H9 (cell line): ENCODE results near the gene KRT32. TPM values are rescaled to one million over a fixed set of nuclear protein-coding genes. Genes with fewer than 3 reads are reported as not detected.

Experiments
- DNase-seq: peaks from one replicate; pipeline ENCODE4 v3.0.0-alpha.2; 2017
- H2AFZ ChIP-seq: one replicate; pipeline ENCODE4 v1.6.1; 2013; ENCODE audit warnings: mild to moderate bottlenecking, low read length, control low read depth, moderate library complexity
- H2AK5ac ChIP-seq: 2 replicates; pipeline ENCODE4 v1.6.1; 2013; ENCODE audit warnings: low read length, control low read depth, mixed read lengths; ENCODE audit not compliant: insufficient read length
- H2BK120ac ChIP-seq: one replicate; pipeline ENCODE4 v1.6.1; 2013; ENCODE audit warnings: low read depth, mild to moderate bottlenecking, low read length, control low read depth, inconsistent platforms; ENCODE audit not compliant: poor library complexity, severe bottlenecking
- H2BK12ac ChIP-seq: 2 replicates; pipeline ENCODE4 v1.6.1; 2013; ENCODE audit warnings: low read length, control low read depth, mixed read lengths, low read depth; ENCODE audit not compliant: insufficient read length
- H2BK15ac ChIP-seq: 2 replicates; pipeline ENCODE4 v1.6.1; 2013; ENCODE audit warnings: low read depth, low read length, control low read depth
- H2BK20ac ChIP-seq: one replicate; pipeline ENCODE4 v1.6.1; 2013; ENCODE audit warnings: low read depth, mild to moderate bottlenecking, low read length, control low read depth, inconsistent platforms; ENCODE audit not compliant: poor library complexity, severe bottlenecking
- H2BK5ac ChIP-seq: 2 replicates; pipeline ENCODE4 v1.6.1; 2013; ENCODE audit warnings: low read length, control low read depth, mixed read lengths; ENCODE audit not compliant: insufficient read length
- H3K14ac ChIP-seq: 2 replicates; pipeline ENCODE4 v1.6.1; 2013; ENCODE audit warnings: low read length, control low read depth; ENCODE audit not compliant: insufficient read depth
- H3K18ac ChIP-seq: 2 replicates; pipeline ENCODE4 v1.6.1; 2013; ENCODE audit warnings: low read depth, mild to moderate bottlenecking, mixed read lengths, low read length, control low read depth; ENCODE audit not compliant: insufficient read length
- H3K23ac ChIP-seq: 2 replicates; pipeline ENCODE4 v1.6.1; 2013; ENCODE audit warnings: low read length, control low read depth, mixed read lengths, low read depth; ENCODE audit not compliant: insufficient read length
- H3K23me2 ChIP-seq: 2 replicates; pipeline ENCODE4 v1.6.1; 2013; ENCODE audit warnings: low read depth, mild to moderate bottlenecking, mixed read lengths, low read length, control low read depth; ENCODE audit not compliant: insufficient read length, poor library complexity, severe bottlenecking
- H3K27ac ChIP-seq: 2 replicates; pipeline ENCODE4 v1.5.1; 2013; ENCODE audit warnings: low read length, control low read depth, mixed read lengths, low read depth; ENCODE audit not compliant: insufficient read length
- H3K27me3 ChIP-seq: 2 replicates; pipeline ENCODE4 v1.6.1; 2013; ENCODE audit warnings: low read length, control low read depth, inconsistent platforms; ENCODE audit not compliant: insufficient read depth
- H3K4ac ChIP-seq: 2 replicates; pipeline ENCODE4 v1.6.1; 2013; ENCODE audit warnings: low read depth, mild to moderate bottlenecking, control low read depth, inconsistent platforms, low read length, moderate library complexity
- H3K4me1 ChIP-seq: 2 replicates; pipeline ENCODE4 v1.6.1; 2013; ENCODE audit warnings: low read length, control low read depth, inconsistent platforms; ENCODE audit not compliant: insufficient read depth
- H3K4me2 ChIP-seq: 2 replicates; pipeline ENCODE4 v1.6.1; 2013; ENCODE audit warnings: low read length, control low read depth, mixed read lengths; ENCODE audit not compliant: insufficient read length, insufficient read depth
- H3K56ac ChIP-seq: 2 replicates; pipeline ENCODE4 v1.6.1; 2013; ENCODE audit warnings: low read depth, mild to moderate bottlenecking, mixed read lengths, low read length, control low read depth; ENCODE audit not compliant: insufficient read length
- H3K79me1 ChIP-seq: 2 replicates; pipeline ENCODE4 v1.6.1; 2013; ENCODE audit warnings: low read depth, mild to moderate bottlenecking, moderate library complexity, low read length, control low read depth, inconsistent platforms; ENCODE audit not compliant: insufficient read depth, poor library complexity, severe bottlenecking
- H3K79me2 ChIP-seq: 2 replicates; pipeline ENCODE4 v1.6.1; 2013; ENCODE audit warnings: low read length, control low read depth, inconsistent platforms; ENCODE audit not compliant: insufficient read depth
- H3K9ac ChIP-seq: 2 replicates; pipeline ENCODE4 v1.6.1; 2013; ENCODE audit warnings: low read length, control low read depth, mixed read lengths; ENCODE audit not compliant: insufficient read length; ENCODE audit errors: extremely low read depth
- H3K9me3 ChIP-seq: one replicate; pipeline ENCODE4 v1.6.1; 2013; ENCODE audit warnings: low read depth, low read length, inconsistent platforms; ENCODE audit not compliant: control insufficient read depth
- H3T11ph ChIP-seq: one replicate; pipeline ENCODE4 v1.6.1; 2013; ENCODE audit warnings: mild to moderate bottlenecking, low read length, control low read depth, inconsistent platforms
- H4K20me1 ChIP-seq: one replicate; pipeline ENCODE4 v1.6.1; 2013; ENCODE audit not compliant: control insufficient read depth, insufficient read length, insufficient read depth
- H4K5ac ChIP-seq: 2 replicates; pipeline ENCODE4 v1.6.1; 2013; ENCODE audit warnings: low read depth, mild to moderate bottlenecking, mixed read lengths, low read length, control low read depth; ENCODE audit not compliant: insufficient read length
- H4K8ac ChIP-seq: replicated peaks from 2 replicates; pipeline ENCODE4 v1.6.1; 2013; ENCODE audit warnings: low read length, control low read depth, mixed read lengths, low read depth; ENCODE audit not compliant: insufficient read length
- H4K91ac ChIP-seq: 2 replicates; pipeline ENCODE4 v1.6.1; 2013; ENCODE audit warnings: low read depth, mild to moderate bottlenecking, moderate library complexity, mixed read lengths, low read length, control low read depth; ENCODE audit not compliant: insufficient read length
- H3K27ac Mint-ChIP-seq, 3 experiments: 2 replicates in 2 of 3; 3 replicates in 1 of 3; pipeline ENCODE4 v1.8.0; 2020 to 2021; ENCODE audit warnings: mixed read lengths in 3 of 3, mild to moderate bottlenecking in 1 of 3, moderate library complexity in 1 of 3
- H3K27me3 Mint-ChIP-seq: 2 replicates; pipeline ENCODE4 v1.8.0; 2021; ENCODE audit warnings: low read depth, mild to moderate bottlenecking, moderate library complexity, mixed read lengths
- H3K36me3 Mint-ChIP-seq, 3 experiments: 2 replicates in 2 of 3; 3 replicates in 1 of 3; pipeline ENCODE4 v1.8.0; 2020 to 2021; ENCODE audit warnings: low read depth in 3 of 3, mixed read lengths in 3 of 3; ENCODE audit not compliant: insufficient read depth in 1 of 3
- H3K4me1 Mint-ChIP-seq, 2 experiments: 2 replicates each; pipeline ENCODE4 v1.8.0; 2020; ENCODE audit warnings: mixed read lengths in 2 of 2
- H3K4me3 Mint-ChIP-seq, 2 experiments: 2 replicates in 1 of 2; 3 replicates in 1 of 2; pipeline ENCODE4 v1.8.0; 2020 to 2021; ENCODE audit warnings: mild to moderate bottlenecking in 2 of 2, mixed read lengths in 2 of 2, moderate library complexity in 1 of 2
- H3K9me3 Mint-ChIP-seq, 2 experiments: 2 replicates in 1 of 2; 3 replicates in 1 of 2; pipeline ENCODE4 v1.8.0; 2020; ENCODE audit warnings: mild to moderate bottlenecking in 2 of 2, mixed read lengths in 2 of 2, moderate library complexity in 1 of 2
- WGBS: extraction: QIAGEN DNeasy Blood & Tissue Kit; methylation state at CpG from one replicate; pipeline ENCODE4 v1.1.7; 2013; ENCODE audit warnings: missing lambda C conversion rate, low lambda C conversion rate, mixed read lengths; ENCODE audit not compliant: insufficient read length; ENCODE audit errors: extremely low coverage; 5-methylcytosine and 5-hydroxymethylcytosine counted together
- total RNA-seq: library from RNA; stranded (reverse); gene quantifications from 2 replicates; pipeline ENCODE4 v1.2.1, GENCODE V29; 2021
- TF ChIP-seq, protein P1 (sequence below): fragments of 200-600 bp; sonication (generic); conservative IDR thresholded peaks from 3 replicates; pipeline ENCODE4 v1.8.0; 2021; ENCODE audit warnings: antibody characterized with exemption, mild to moderate bottlenecking

KRT32 gene
- total RNA-seq, 1 experiment from 2014 or later = not detected

DNA sequence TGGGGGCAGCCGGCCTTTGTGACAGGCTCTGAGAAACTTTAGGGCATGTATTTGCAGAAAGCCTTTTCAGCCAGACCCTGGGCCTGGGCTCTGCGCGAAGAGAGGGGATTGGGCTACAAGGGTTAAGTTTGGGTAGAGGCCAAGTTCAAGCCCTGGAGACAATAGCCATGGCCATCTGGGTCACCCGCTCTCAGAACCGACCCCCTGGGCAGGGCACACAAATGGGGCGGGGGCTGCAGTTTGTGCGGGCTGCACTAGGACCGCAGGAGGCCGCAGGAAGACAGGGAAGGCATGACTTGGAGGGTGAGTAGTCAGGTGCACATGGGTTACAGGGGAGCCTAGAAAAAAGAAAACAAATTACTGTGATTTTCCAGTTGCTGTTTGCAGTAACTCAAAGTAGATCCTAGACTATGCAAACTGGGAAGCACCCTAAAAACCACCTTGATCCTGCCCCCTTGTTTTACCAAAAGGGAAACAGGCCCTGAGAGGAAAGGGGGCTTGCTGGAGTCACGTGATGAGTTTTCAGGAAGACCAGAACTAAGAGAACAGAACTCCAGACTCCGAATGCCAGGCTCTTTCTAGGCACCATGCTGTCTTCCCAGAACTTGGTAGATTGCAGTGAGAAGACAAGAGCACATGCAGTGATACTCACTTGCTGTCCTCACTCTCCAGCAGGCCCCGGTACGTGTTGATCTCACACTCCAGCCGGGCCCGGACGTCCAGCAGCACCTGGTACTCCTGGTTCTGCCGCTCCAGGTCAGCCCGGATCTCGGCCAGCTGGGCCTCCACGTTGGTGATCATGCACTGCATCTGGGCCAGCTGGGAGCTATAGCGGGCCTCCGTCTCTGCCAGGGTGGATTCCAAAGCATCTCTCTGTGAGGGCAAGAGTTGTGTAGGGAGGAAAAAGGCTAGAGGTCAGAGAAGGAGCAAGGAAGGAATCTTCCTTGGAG lies 10.0 kb upstream of the KRT32 start:
- Histone ChIP-seq H3T11ph (no peak overlapping the region), H3K79me2 (no peaks in the 10 kb centered on the region), H3K56ac (no peak overlapping the region), H2BK15ac (no peak overlapping the region), H3K9ac (no peak overlapping the region), H2AFZ (no peak overlapping the region), H2BK120ac (no peak overlapping the region), H3K23ac (no peak overlapping the region), H3K4me2 (no peak overlapping the region), H3K27me3 (no peaks in the 10 kb centered on the region), H3K79me1 (no peaks in the 10 kb centered on the region), H4K5ac (no peak overlapping the region), H2BK20ac (no peak overlapping the region), H2AK5ac (no peak overlapping the region), H4K8ac (no peak overlapping the region), H3K18ac (no peak overlapping the region), H4K91ac (no peak overlapping the region), H2BK12ac (no peak overlapping the region), H3K14ac (no peak overlapping the region), H2BK5ac (no peak overlapping the region), H3K4ac (no peak overlapping the region), H4K20me1 (no peaks in the 10 kb centered on the region), H3K9me3 (no peaks in the 10 kb centered on the region), H3K23me2 (no peaks in the 10 kb centered on the region), H3K27ac (no peak overlapping the region), H3K4me1 (no peaks in the 10 kb centered on the region)
- TF ChIP-seq, protein P1, sequence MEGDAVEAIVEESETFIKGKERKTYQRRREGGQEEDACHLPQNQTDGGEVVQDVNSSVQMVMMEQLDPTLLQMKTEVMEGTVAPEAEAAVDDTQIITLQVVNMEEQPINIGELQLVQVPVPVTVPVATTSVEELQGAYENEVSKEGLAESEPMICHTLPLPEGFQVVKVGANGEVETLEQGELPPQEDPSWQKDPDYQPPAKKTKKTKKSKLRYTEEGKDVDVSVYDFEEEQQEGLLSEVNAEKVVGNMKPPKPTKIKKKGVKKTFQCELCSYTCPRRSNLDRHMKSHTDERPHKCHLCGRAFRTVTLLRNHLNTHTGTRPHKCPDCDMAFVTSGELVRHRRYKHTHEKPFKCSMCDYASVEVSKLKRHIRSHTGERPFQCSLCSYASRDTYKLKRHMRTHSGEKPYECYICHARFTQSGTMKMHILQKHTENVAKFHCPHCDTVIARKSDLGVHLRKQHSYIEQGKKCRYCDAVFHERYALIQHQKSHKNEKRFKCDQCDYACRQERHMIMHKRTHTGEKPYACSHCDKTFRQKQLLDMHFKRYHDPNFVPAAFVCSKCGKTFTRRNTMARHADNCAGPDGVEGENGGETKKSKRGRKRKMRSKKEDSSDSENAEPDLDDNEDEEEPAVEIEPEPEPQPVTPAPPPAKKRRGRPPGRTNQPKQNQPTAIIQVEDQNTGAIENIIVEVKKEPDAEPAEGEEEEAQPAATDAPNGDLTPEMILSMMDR = no peak
- peaks cover 3% of the 10 kb centered on the region for H3K27me3 Mint-ChIP-seq
- no peaks in the 10 kb centered on the region; a peak in 1 of 7 replicates for H3K36me3 Mint-ChIP-seq
- H3K9me3 Mint-ChIP-seq = peaks cover 0 to 2% of the 10 kb centered on the region in 2 experiments; a peak in 2 of 5 replicates
- DNase-seq = no peak
- no peak overlapping the region for H3K27ac Mint-ChIP-seq
- H3K4me3 Mint-ChIP-seq = no peak overlapping the region
- no peaks in the 10 kb centered on the region for H3K4me1 Mint-ChIP-seq
- WGBS = no CpG with 5 or more reads among the region's 22 CpGs
